HG02588 (cell line): ENCODE results near the gene SLC46A3.
A peak's percentile ranks its signal among the peaks of the same experiment; 100 is the strongest.
"Not testable (repeated sequence)": the region's sequence is repeated elsewhere in the genome, so short reads cannot be mapped to it uniquely, and the experiment has no call there.

Experiments
- ATAC-seq: cut with Tn5 transposase; IDR thresholded peaks from one replicate; pipeline ENCODE4 v1.9.1; 2021; ENCODE audit warnings: mild to moderate bottlenecking, moderate library complexity; ENCODE audit not compliant: unreplicated experiment

SLC46A3 gene, protein sequence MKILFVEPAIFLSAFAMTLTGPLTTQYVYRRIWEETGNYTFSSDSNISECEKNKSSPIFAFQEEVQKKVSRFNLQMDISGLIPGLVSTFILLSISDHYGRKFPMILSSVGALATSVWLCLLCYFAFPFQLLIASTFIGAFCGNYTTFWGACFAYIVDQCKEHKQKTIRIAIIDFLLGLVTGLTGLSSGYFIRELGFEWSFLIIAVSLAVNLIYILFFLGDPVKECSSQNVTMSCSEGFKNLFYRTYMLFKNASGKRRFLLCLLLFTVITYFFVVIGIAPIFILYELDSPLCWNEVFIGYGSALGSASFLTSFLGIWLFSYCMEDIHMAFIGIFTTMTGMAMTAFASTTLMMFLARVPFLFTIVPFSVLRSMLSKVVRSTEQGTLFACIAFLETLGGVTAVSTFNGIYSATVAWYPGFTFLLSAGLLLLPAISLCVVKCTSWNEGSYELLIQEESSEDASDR

DNA sequence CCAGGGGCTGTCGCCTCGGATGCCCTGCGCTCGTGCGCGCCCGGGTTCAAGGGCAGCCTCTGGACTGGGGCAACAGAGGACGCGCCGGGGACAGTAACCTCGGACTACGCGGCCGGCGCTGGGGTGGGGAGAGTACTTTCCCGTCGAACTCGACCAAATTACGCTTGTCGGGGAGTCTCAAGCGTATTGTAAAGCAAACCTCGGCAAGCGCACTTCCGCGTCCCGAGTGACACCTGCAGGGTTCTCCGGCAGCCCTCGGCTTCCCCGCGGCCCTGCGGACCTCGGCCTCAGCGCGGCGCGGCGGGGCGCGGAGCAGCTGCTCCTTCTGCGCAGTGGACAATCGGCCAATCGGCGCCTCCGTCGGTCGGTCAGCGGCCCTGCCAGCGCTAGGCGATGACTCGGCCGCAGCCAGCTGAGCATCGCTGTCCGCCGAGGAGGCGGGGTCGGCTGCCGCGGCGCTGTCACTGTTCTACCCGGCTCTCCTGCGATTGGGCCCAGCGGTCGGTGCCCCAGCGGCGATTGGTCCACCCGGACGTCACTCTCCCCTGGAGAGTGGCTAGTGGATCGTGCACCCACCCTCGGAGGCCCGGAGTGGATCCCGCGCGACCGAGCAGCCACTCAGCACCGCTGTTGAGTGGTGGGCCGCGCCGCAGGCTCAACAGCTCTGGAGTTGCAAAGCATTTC is at the start of gene SLC46A3:
Gene SLC46A3 (minus strand): TSS at position 428 of the 684 bp plus-strand sequence. CDS start 972 bp downstream, outside the sequence.
- ATAC-seq = peak; percentile 99

DNA sequence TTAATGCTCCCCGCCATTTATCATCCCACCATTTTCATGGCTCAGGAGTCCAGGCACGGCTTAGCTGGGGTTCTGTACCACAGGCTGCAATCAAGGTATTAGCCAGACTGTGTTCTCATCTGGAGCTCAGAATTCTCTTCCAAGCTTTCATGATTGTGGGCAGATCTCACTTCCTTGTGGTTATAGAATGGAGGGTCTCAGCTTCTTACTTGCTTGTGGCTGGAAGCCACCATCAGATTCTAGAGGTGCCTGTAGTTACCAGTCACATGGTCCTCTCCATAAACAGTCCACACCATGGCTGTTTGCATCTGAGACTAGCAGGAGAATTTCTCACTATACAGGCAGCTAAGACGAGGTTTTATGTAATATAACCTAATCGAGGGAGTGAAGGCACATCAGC is 45.1 kb upstream of the SLC46A3 start:
- ATAC-seq = no peak

DNA sequence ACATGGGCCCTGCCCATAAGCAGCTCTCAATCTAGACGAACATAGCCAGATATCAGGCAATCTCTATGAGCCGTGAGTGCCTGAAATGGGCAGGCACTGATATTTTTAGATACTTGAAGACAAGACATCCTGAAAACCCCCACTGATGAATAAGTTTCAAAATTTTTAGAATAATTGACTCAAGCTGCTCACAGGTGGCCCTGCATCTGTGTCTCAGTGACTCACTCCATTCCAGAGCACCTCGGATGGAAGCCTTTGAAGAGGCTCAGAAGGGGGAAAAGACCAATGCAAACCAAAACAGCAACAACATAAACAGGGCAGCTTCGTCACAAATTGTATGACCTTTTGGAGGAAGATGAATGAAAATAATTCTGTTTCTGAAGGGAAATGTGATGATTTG is 42.8 kb upstream of the SLC46A3 start:
- ATAC-seq = no peak

DNA sequence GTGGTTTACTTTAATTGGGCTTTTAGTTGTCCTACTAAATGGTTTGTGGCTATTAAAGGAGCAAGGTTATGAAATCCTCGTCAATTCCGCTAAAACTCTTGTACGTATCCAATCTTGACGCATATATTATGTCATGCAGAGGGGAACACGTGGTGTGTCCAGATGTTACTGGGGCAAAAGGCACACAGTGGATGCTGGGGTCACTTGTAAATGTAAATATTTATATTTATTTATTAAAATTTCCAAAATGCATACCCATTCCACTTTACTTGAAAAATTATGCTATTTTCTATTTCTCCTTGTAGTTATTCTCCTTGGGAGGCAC is 36.7 kb upstream of the SLC46A3 start:
- no peak for ATAC-seq

DNA sequence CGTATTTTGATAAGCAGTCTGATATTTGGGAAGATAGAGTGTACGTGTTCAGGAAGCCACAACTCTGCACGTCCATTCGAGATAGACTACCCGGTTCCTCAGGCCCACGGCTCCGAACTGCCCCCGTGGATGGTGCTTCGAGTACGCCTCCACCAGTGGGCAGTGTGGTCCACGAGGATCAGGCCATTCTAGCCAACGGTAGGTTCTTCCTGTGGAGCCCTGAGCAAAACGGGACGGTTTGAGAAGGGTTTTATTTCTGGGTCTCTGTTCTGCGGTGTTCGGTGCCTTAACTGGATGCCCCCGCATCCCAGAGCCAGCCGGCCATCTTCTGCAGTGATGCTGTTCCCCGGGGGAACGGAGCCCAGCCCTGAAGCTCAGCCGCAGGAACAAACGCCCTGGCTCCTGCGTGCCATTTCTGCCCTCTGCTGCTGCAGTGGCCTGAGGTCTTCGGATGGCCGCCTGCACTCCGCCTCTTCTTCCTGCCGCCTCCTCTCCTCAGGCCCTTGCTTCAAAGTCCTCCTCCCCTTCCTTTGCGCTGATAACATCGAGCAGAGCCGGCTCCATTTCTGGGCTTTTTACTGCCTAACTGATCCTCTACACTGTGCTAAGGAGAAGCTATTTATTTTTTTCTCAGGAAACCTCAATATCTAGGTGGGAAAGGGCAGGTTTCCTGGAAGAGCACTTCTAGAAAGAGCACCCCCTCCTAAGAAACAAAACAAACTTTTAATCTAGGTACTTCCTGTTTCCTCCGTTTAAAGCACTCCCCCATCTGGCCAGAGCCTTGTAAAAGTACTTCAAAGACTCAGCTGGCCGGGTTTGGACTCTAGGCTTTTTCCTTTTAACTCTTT is 36.2 kb upstream of the SLC46A3 start:
- no peak for ATAC-seq

DNA sequence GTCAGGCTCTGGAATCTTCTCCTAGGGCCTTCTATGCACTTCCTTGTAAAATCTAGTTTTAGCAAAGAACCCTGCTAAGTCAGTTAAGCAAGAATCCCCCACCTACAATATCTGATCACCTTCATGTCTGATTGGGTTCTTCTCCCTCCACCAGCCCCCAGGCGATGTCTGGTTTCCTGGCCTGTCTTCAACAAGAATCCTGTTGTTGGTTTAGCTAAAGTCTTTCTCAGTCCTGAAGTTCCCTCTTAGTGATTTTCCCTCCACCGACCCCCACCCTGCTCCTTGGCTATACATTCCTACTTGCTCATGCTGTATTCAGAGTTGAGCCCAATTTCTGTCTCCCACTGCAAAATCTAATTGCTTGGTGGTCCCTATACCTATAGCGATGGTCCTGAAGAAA is 35.2 kb upstream of the SLC46A3 start:
- no peak for ATAC-seq

DNA sequence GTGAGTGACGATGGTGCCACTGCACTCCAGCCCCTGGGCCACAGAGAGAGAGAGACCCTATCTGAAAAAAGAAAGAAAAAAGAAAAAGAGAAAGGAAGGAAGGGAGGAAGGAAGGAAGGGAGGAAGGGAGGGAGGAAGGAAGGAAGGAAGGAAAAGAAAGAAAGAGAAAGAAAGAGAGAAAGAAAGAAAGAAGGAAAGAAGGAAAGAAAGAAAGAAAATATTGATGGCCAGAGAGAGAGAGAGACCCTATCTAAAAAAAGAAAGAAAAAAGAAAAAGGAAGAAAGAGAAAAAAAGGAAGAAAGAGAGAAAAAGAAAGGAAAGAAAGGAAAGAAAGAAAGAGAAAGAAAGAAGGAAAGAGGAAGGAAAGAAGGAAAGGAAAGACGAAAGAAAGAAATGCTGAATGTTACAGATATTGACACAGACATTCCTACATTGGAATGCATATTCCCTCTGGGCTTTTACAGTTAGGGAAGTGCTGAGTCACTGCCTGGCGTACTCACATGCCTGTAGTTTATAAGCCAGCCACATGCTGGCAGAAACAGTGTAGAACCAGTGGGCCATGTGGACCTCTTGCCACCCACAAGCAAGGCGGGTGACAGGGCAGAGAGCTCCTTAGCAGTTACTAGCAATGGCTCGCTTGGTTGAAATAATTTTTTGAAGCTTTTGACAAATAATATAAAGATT is 34.6 kb upstream of the SLC46A3 start:
- ATAC-seq = no peak

DNA sequence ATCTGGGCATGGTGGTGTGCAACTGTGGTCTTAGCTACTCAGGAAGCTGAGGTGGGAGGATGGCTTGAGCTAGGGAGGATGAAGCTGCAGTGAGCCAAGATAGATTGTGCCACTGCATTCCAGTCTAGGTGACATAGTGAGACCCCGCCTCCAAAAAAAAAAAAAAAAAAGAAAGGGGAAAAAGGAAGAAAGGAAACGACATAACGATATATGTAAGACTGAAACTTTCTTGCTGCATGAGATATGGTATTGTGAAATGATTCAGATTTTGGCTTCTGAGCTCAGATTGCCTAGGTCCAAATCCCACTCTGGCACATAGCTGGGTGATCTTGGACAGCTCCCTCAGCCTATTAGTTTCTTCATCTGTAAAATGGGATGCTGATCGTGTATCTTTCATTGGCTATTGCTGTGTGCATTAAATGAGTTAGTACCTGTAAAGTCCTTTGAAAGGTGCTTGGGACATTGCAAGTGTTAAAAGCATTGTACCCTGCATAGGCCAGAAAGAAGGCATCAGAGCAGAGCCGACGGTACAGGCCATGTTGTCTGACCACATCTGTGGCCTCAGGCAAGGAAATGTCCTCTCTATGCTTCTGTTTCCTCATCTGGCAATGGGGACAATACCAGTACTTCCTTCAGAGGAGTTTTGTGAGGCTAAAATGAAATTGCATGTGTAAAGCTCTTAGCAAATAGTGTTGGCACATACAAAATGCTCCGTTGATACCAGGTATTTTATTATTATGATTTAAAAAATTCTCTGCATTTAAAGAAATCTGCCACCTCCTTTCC is 32.6 kb upstream of the SLC46A3 start:
- no peak for ATAC-seq

DNA sequence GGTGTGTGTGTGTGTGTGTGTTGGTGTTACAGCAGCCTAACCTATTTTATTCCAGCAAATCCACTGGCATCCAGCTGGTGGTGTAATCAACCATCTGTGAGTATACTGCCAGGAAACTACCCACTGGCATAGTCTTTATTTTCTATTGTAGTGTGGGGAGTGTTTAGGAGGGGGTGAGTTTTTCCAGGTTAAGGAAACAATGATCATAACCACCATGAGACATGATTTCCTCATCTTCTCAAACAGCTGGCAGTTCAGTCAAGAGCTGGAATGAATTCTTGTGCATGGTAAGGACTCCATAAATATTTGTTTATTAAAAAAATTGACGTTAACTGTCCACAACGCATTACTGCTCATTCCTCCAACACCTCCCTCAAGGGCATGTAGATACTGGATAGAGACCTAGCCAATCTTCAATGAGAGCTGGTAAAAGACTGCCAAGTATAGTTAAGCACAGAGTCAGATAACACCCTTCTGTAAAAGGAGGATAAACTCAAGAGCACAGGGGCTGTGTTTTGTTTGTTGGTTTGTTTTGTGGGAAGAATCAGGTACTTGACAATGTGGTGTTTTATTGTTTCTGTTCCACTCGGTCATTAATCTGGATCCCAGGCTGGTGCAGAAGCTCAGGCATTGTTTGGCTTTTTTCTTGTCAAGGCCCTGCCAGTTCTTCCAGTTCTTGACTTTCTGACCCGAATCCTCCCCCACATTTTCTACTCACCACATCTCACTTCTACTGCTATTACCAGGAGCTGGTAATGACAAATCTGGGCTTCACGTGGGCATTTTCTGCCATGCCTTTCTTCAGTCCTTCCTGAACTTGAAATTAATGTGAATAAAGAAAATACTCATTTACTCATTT is 31.6 kb upstream of the SLC46A3 start:
- no peak for ATAC-seq

DNA sequence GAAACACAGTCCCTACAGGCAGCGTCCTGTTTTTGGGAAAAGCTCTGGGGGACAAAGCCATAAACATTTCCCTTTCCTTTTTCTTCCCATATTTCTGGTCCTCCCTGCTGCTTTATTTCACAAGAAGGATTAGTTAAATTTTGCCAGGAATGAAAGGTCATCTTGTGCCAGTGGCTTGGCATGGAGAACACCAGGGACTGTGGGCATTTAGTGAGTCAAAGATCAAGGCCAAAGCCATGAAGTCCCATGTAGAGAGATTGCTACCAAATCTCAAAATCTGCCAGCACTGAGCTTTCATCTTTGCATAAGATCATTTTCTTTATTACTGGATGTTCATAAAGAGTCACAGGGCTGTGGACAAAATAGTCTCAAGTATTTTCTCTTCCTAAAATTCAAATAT is 29.1 kb upstream of the SLC46A3 start:
- no peak for ATAC-seq

DNA sequence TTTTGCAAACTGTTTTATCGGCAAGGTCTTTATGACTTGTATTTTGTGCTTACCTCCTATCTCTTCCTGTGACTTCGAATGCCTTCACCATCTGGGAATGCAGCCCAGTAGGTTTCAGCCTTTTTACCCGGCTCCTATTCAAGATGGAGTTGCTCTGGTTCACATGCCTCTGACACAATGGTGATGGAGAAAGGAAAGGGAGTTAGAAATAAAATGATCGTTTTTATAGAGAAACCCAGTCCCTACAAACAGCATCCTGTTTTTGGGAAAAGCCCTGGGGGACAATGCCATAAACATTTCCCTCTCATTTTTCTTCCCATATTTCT is 27.5 kb upstream of the SLC46A3 start:
- ATAC-seq = no peak

DNA sequence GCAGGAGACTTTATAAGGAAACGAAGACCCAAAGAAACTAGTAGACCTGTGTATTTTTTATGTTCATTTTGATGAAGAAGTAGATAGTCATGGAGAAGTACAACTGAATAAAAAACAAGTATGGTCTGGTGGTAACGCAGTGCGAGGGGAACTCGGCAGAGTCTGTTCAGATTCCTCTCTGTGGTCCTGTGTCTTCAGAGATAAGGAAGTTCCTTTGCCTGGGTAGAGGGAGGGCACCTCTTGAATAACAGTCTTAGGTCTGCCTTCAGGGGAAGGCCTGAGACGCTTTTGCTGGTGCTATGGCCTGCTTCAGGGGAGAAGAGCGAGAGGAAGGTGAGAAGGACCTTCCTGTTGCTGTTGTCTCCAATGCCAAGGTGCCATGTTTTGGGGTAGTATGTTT is 25.9 kb upstream of the SLC46A3 start:
- no peak for ATAC-seq

DNA sequence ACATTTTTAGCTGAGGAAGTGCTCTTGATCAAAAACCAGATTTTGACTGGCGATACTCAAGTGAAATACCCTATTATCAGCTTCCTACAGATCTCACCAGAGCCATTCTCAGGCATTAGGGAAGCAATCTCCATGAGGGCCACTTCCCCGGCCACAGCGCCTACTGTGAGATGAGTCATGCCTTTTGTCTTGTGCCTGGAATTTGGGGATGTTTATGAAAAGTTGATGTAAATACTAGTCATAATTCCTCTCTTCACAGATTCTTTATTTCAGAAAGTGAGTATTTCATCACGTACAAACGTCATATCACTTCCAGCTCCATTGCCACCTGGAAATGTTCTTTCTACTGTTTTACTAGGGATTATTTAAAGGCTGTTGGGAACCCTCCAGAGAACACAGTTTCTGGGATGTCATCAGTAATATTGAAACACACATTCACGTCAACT is 25.3 kb upstream of the SLC46A3 start:
- ATAC-seq = no peak

DNA sequence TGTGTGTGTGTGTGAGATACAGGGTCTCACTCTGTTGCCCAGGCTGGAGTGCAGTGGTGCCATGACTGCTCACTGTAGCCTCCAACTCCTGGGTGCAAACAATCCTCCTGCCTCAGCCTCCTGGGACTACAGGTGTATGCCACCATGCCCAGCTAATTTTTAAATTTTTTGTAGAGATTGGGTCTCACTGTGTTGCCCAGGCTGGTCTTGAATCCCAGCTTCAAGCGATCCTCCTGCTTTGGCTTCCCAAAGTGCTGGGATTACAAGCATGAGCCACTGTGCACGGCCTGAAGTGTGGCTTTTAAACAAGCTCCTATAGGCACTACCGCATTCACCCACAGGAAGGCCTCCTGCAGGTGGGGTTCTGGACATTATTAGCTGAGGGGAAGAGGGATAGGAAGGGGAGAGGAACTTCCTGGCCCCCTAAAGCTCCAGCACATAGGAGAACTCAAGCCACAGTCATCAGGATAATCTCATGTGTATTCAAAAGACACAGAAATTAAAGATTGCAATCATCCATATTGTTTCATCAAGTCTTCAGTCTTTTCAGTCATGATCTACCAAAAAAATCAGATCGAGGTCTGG is 24.8 kb upstream of the SLC46A3 start:
- no peak for ATAC-seq

DNA sequence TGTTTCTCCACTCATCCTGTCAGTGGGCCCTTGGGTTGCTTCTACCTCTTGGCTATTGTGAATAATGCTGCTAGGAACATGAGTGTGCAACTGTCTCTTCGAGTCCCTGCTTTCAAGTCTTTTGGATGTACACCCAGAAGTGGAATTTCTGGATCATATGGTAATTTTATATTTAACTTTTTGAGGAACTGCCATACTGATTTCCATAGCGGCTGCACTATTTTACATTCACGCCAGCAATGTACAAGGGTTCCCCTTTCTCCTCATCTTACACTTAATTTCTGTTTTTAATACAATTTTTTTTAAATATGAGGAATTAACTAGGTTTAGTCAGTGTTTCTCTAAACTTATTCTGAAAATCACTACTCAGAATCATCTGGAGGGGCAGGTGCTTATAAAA is 24.2 kb upstream of the SLC46A3 start:
- no peak for ATAC-seq

DNA sequence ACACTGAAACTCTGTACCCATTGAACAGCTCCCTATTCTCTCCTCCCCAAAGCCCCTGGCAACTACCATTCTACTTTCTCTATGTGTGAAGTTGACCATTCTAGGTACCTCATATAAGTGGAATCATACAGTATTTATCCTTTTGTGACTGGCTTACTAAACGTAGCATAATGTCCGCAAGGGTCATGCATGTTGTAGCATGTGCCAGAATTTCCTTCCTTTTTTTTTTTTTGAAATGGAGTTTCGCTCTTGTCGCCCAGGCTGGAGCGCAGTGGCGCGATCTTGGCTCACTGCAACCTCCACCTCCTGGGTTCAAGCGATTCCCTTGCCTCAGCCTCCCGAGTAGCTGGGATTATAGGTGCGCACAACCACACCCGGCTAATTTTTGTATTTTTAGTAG is 23.7 kb upstream of the SLC46A3 start:
- not testable (repeated sequence) for ATAC-seq

DNA sequence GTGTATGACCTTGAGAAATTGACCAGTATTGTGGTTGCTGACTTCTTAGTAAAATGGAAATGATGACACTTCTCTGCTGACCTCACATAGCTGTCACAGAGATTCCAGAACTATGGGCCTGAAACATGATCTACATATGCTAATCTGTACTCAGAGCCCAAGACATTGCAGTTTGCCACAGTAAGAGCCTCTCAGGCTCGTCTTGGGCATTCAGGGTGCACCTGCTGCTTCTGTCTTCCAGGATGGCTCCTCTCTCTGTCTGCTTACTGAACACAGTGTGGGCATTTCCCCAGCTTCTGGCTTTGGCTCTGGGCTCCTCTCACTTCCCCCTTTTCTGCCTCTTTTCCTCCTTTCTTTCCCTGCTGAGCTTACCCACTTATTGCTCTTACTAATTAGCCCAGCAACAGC is 22.3 kb upstream of the SLC46A3 start:
- ATAC-seq = no peak

DNA sequence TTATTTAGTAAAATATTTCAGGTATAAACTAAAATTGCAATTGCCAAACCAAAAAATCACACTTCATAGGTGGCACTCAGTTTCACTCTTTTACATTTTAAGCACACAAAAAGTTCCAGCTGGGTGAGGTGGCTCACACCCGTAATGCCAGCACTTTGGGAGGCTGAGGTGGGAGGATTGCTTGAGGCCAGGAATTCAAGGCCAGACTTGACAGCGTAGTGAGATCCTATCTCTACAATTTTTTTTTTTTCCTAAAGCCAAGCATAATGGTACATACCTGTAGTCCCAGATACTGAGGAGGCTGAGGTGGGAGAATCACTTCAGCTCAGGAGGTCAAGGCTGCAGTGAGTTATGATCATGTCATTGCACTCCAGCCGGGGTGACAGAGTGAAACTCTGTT is 20.6 kb upstream of the SLC46A3 start:
- ATAC-seq = no peak

DNA sequence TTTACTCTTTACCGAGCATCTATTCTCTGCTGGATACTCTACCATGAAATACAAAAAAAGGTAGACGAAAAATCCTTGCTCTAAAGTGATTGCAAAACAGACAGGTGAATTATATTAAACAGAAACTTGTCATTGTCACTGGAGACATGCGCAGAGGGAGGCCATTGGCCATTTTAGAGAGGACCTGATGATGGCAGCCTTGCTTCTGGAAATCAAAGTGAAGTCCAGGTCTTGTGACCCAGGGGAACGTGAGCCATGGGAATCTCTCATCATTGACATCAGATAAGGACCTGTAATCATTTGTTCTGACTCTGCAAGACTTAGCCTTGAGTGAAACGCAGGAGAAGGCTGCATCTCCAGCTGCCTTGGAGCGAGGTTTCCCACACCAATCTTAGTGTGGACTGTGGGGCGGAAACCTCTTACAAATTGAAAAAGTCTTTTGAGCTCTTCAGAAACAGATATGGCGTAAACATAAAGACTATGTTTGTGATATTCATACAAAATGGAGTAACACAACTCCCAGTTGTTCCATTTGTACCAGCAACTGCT is 16.8 kb upstream of the SLC46A3 start:
- no peak for ATAC-seq
